Thyroid gland (tissue), 4 donors: ENCODE data around the gene STRIT1.

Experiments used
- POLR2A ChIP-seq, 2 donors: fragments of 450-650 bp; IDR thresholded peaks; one replicate each; pipeline ENCODE4 v1.6.1; 2017; ENCODE audit warnings: antibody characterized with exemption in 2 of 2, mild to moderate bottlenecking in 2 of 2, moderate library complexity in 1 of 2
- TF ChIP-seq, protein P1 (sequence below), 6 experiments: fragments of 200-600 bp in 3 of 6; fragments of 450-650 bp in 3 of 6; sonication (generic) in 3 of 6; IDR thresholded peaks; one replicate each; pipeline ENCODE4 v1.5.1; 2016 to 2019; ENCODE audit warnings: antibody characterized with exemption in 6 of 6, mild to moderate bottlenecking in 2 of 6, inconsistent platforms in 1 of 6, moderate library complexity in 1 of 6

DNA sequence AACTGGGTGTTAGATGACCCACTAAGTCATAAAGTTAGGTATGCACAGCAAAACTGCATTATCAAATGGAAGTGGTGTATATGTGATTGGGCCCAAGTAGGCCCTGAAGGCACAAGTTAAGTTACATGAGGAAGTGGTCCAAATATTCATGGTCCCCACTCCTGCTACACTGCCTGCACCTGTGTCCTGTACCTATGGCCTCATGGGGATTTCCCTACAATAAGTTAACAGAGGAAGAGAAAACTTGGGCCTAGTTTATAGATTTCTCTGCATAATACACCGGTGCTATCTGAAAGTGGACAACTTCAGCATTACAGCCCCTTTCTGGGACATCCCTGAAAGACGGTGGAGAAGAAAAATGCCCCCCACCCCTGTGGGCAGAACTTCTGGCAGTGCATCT lies 41.5 kb downstream of the STRIT1 start:
- TF ChIP-seq, protein P1, sequence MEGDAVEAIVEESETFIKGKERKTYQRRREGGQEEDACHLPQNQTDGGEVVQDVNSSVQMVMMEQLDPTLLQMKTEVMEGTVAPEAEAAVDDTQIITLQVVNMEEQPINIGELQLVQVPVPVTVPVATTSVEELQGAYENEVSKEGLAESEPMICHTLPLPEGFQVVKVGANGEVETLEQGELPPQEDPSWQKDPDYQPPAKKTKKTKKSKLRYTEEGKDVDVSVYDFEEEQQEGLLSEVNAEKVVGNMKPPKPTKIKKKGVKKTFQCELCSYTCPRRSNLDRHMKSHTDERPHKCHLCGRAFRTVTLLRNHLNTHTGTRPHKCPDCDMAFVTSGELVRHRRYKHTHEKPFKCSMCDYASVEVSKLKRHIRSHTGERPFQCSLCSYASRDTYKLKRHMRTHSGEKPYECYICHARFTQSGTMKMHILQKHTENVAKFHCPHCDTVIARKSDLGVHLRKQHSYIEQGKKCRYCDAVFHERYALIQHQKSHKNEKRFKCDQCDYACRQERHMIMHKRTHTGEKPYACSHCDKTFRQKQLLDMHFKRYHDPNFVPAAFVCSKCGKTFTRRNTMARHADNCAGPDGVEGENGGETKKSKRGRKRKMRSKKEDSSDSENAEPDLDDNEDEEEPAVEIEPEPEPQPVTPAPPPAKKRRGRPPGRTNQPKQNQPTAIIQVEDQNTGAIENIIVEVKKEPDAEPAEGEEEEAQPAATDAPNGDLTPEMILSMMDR (IDR thresholded peaks at IDR 0.05), result no peak
- no peak for TF ChIP-seq POLR2A (IDR thresholded peaks at IDR 0.05)
